HepG2 (cell line): Measurements from ENCODE around the gene PET117. TPM values are rescaled to one million over a fixed set of nuclear protein-coding genes. Genes with fewer than 3 reads are reported as not detected.

Experiments used
- ATAC-seq: fragments of 200-7000 bp; cut with Tn5 transposase; 3 replicates; pipeline ENCODE4 v1.9.1; 2020; ENCODE audit warnings: mild to moderate bottlenecking, moderate library complexity
- BruUV-seq: library from RNA; stranded (reverse); fragments of 400-500 nt; replicated peaks from 2 replicates; lab custom pipeline; 2021; lab: Mats Ljungman, UMichigan
- CTCF ChIA-PET: fragments of 300-600 bp; formaldehyde crosslinking; extraction: SDS; loops from one replicate; lab custom pipeline; 2021; ENCODE audit warnings: low total read pairs, inconsistent platforms, low intra/inter-chr PET ratio; lab: Yijun Ruan, JAX
- POLR2A ChIA-PET: fragments of 350-600 bp; sonication (Branson Sonifier 250); formaldehyde crosslinking; loops from one replicate; lab custom pipeline; 2020; ENCODE audit warnings: antibody characterized with exemption, inconsistent platforms; lab: Yijun Ruan, JAX
- DNase-seq: peaks from one replicate; pipeline ENCODE4 v3.0.0-alpha.2; 2015; ENCODE audit warnings: low spot score
- FAIRE-seq: peaks from 3 replicates; lab custom pipeline; 2011; peaks lifted over from hg19 to GRCh38; lab: Jason Lieb, UNC
- H2AFZ ChIP-seq: one replicate; pipeline ENCODE4 v1.6.1; 2011; ENCODE audit warnings: low read length, inconsistent platforms
- H3K27ac ChIP-seq: fragments of 300-600 bp; 3 replicates; pipeline ENCODE4 v1.8.0; 2011; ENCODE audit warnings: mixed run types, mild to moderate bottlenecking, mixed read lengths, low read length, inconsistent platforms; ENCODE audit not compliant: insufficient read depth; ENCODE audit errors: extremely low read length
- H3K27me3 ChIP-seq, 2 experiments: fragments of 200-600 bp in 1 of 2; 2 replicates in 1 of 2; 3 replicates in 1 of 2; pipeline versions ENCODE4 v1.6.0 to v1.8.0; 2011; ENCODE audit warnings: low read length in 2 of 2, mild to moderate bottlenecking in 2 of 2, moderate library complexity in 2 of 2, inconsistent platforms in 1 of 2; ENCODE audit not compliant: insufficient read depth in 2 of 2, control insufficient read depth in 1 of 2
- H3K36me3 ChIP-seq, 2 experiments: fragments of 200-600 bp in 1 of 2; replicated peaks in 1 of 2; 2 replicates in 1 of 2; 3 replicates in 1 of 2; pipeline versions ENCODE4 v1.5.1 to v1.8.0; 2011; ENCODE audit warnings: low read length in 2 of 2, inconsistent platforms in 1 of 2; ENCODE audit not compliant: insufficient read depth in 2 of 2, control insufficient read depth in 1 of 2
- H3K4me1 ChIP-seq: 2 replicates; pipeline ENCODE4 v1.5.1; 2012; ENCODE audit warnings: low read length, inconsistent platforms; ENCODE audit not compliant: insufficient read depth
- H3K4me2 ChIP-seq: 2 replicates; pipeline ENCODE4 v1.6.0; 2011; ENCODE audit warnings: low read depth, low read length, inconsistent platforms
- H3K4me3 ChIP-seq, 3 experiments: fragments of 200-600 bp in 1 of 3; sonication (generic), shearing (Covaris generic) in 1 of 3; replicated peaks in 1 of 3; 2 replicates each; pipeline ENCODE4 v1.5.1; 2011 to 2016; ENCODE audit warnings: low read length in 3 of 3, inconsistent platforms in 2 of 3, low read depth in 2 of 3, mild to moderate bottlenecking in 2 of 3, control low read depth in 1 of 3, mixed read lengths in 1 of 3; ENCODE audit not compliant: insufficient read depth in 1 of 3
- H3K79me2 ChIP-seq: one replicate; pipeline ENCODE4 v1.6.1; 2011; ENCODE audit warnings: low read length, inconsistent platforms; ENCODE audit not compliant: insufficient read depth
- H3K9ac ChIP-seq: 2 replicates; pipeline ENCODE4 v1.6.0; 2011; ENCODE audit warnings: mild to moderate bottlenecking, low read depth, low read length, inconsistent platforms; ENCODE audit not compliant: insufficient read depth
- H3K9me3 ChIP-seq: 2 replicates; pipeline ENCODE4 v1.5.1; 2012; ENCODE audit warnings: mild to moderate bottlenecking, low read length
- H4K20me1 ChIP-seq: 2 replicates; pipeline ENCODE4 v1.6.0; 2011; ENCODE audit warnings: inconsistent platforms, mild to moderate bottlenecking, low read length, moderate library complexity; ENCODE audit not compliant: insufficient read depth
- ARNT2 ChIP-seq: sonication (generic); formaldehyde crosslinking; IDR thresholded peaks from 2 replicates; pipeline ENCODE4 v1.8.0; 2022; ENCODE audit warnings: mild to moderate bottlenecking, low read depth, missing genetic modification reagents, moderate library complexity
- CREB1 ChIP-seq, 2 experiments: fragments of 450-650 bp in 1 of 2; IDR thresholded peaks; 2 replicates each; pipeline ENCODE4 v1.6.1; 2016 to 2017; ENCODE audit warnings: control low read depth in 1 of 2, mild to moderate bottlenecking in 1 of 2, missing compliant biosample characterization in 1 of 2, missing genetic modification characterization in 1 of 2
- TBP ChIP-seq: sonication (generic); formaldehyde crosslinking; IDR thresholded peaks from 2 replicates; pipeline ENCODE4 v1.5.0; 2020; ENCODE audit warnings: missing genetic modification reagents
- THYN1 ChIP-seq: sonication (generic); formaldehyde crosslinking; IDR thresholded peaks from 2 replicates; pipeline ENCODE4 v1.8.1; 2023; ENCODE audit warnings: low read depth, mild to moderate bottlenecking, moderate library complexity, missing genetic modification reagents, borderline replicate concordance
- U2AF2 ChIP-seq: fragments of 200-400 bp; formaldehyde crosslinking; IDR thresholded peaks from 2 replicates; pipeline ENCODE4 v1.6.1; 2017; ENCODE audit warnings: low read depth, mild to moderate bottlenecking, low read length
- ZNF124 ChIP-seq: sonication (generic); formaldehyde crosslinking; IDR thresholded peaks from 2 replicates; pipeline ENCODE4 v1.4.0; 2020; ENCODE audit warnings: missing genetic modification reagents
- ZNF549 ChIP-seq: sonication (generic); formaldehyde crosslinking; IDR thresholded peaks from 2 replicates; pipeline ENCODE4 v1.5.0; 2020; ENCODE audit warnings: missing genetic modification reagents
- ZNF660 ChIP-seq: sonication (generic); formaldehyde crosslinking; IDR thresholded peaks from 2 replicates; pipeline ENCODE4 v1.5.1; 2020; ENCODE audit warnings: mild to moderate bottlenecking, low read depth, missing genetic modification reagents, borderline replicate concordance
- ZSCAN9 ChIP-seq: IDR thresholded peaks from 2 replicates; pipeline ENCODE4 v1.6.1; 2016; ENCODE audit warnings: borderline replicate concordance
- WGBS: methylation state at CpG from one replicate; pipeline ENCODE4 v1.1.6; 2017; ENCODE audit warnings: low lambda C conversion rate; 5-methylcytosine and 5-hydroxymethylcytosine counted together
- in situ Hi-C: cut with HindIII; loops from 2 replicates; pipeline ENCODE4 v1.10.0; 2017; ENCODE audit warnings: low pct_unique_long_range_greater_than_20kb; ENCODE audit not compliant: extremely low pct_ligation_motif_present
- intact Hi-C: fragments of 100-400 bp; cut with micrococcal nuclease; formaldehyde crosslinking; loops from one replicate; pipeline ENCODE4 v1.10.0; 2022; ENCODE audit not compliant: unreplicated experiment
- polyA plus RNA-seq, 8 experiments: library from polyadenylated mRNA; depleted of rRNA in 3 of 8; stranded (reverse) in 7 of 8; unstranded in 1 of 8; fragments of >200 nt; fragmentation: Illumina TruSeq in 4 of 8; extraction: Trizol in 4 of 8; gene quantifications; 2 replicates each; pipeline versions ENCODE4 v1.2.1 to v1.2.3, GENCODE V29; 2011 to 2016; ENCODE audit warnings: low read depth in 4 of 8, missing spikeins in 1 of 8, mixed read lengths in 1 of 8; ENCODE audit not compliant: insufficient read depth in 1 of 8
- total RNA-seq, 5 experiments: library from RNA; depleted of rRNA; stranded (reverse); fragments of >200 nt; fragmentation: Illumina TruSeq; extraction: Trizol; gene quantifications; 2 replicates each; pipeline ENCODE4 v1.2.3, GENCODE V29; 2016; ENCODE audit warnings: low read depth in 1 of 5
- TF ChIP-seq, protein P1 (sequence below): IDR thresholded peaks from 2 replicates; pipeline ENCODE4 v1.6.1; 2016; ENCODE audit warnings: mild to moderate bottlenecking
- TF ChIP-seq, protein P2 (sequence below): sonication (generic); formaldehyde crosslinking; IDR thresholded peaks from 2 replicates; pipeline ENCODE4 v1.4.0; 2020; ENCODE audit warnings: mild to moderate bottlenecking, missing genetic modification reagents, borderline replicate concordance
- TF ChIP-seq, protein P3 (sequence below): sonication (generic); formaldehyde crosslinking; IDR thresholded peaks from 2 replicates; pipeline ENCODE4 v1.4.0; 2020; ENCODE audit warnings: mild to moderate bottlenecking, missing genetic modification reagents
- TF ChIP-seq, protein P4 (sequence below): sonication (generic); formaldehyde crosslinking; IDR thresholded peaks from 2 replicates; pipeline ENCODE4 v1.9.0; 2021; ENCODE audit warnings: missing genetic modification reagents, mild to moderate bottlenecking, borderline replicate concordance
- TF ChIP-seq, protein P5 (sequence below): sonication (generic); formaldehyde crosslinking; conservative IDR thresholded peaks from 2 replicates; pipeline ENCODE4 v1.4.0; 2020; ENCODE audit warnings: missing genetic modification reagents

Gene PET117
- total and polyA plus RNA-seq, 2 of the 13 experiments (the other 11 are each of a cell fraction or from before 2014, with no cell fraction given): 22.2 to 48.2 TPM

DNA sequence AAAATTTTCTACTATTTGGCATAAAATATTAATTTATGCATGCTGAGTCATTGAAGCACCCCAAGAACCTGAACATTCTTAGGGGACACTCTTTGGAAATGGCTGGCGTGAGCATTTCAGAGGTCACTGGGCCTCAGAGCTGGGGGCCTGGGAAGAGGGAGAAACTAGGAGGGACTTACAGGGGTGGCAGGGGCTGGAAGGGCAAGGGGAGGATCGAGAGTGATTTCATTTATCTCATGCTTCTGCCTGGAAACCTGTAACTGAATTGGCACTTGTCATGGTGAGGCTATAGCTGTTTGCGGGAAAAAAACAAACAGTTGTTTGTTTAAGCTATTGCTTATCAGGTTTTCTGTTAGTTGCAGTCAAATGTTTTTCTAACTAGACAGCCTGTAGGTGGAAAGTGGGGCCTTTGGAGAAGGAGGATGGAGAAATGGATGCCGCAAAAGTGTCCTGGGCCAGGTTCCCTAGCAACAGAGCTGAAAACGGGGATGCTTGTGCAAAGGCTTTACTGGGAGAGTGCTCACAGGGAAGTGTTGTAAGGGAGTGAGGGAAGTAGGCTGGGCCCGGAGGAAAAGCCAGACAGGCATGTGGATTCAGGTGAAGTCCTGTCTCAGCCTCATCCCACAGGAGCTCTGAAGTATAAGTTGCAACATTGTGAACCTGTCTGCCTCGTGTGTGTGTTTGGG, 36.4 kb upstream of the PET117 start:
- Histone ChIP-seq H3K79me2 (no peaks in the 10 kb centered on the region), H3K4me2 (no peak overlapping the region), H4K20me1 (no peaks in the 10 kb centered on the region), H3K9me3 (no peaks in the 10 kb centered on the region), H3K9ac (no peak overlapping the region), H3K4me1 (peaks cover 7% of the 10 kb centered on the region; the same call in 1 of the 2 replicates), H2AFZ (no peak overlapping the region), H3K4me3 (no peak overlapping the region), H3K27me3 (peaks cover 0 to 5% of the 10 kb centered on the region in 2 experiments; a peak in 1 of 5 replicates), H3K27ac (no peak overlapping the region), H3K36me3 (no peaks in the 10 kb centered on the region)
- FAIRE-seq (no peak), ATAC-seq (peak; percentile 35; the same call in 2 of the 3 replicates), DNase-seq (no peak)
- intact Hi-C loops (no loop called here), in situ Hi-C loops (no loop called here)
- ChIA-PET CTCF (no interaction called here), POLR2A (no interaction called here)
- 14% methylated on average over 7 of the region's 7 CpGs for WGBS
- no TSS peak for BruUV-seq
- TF ChIP-seq ZNF549 (no peak), TBP (no peak), THYN1 (no peak), ZSCAN9 (CRISPR knock-in tag) (no peak), ARNT2 (CRISPR knock-in tag) (no peak), ZNF660 (CRISPR knock-in tag) (no peak), CREB1 (IDR thresholded peaks at IDR 0.05) (no peak), CREB1 (CRISPR knock-in tag; IDR thresholded peaks at IDR 0.05) (no peak), ZNF124 (CRISPR knock-in tag) (no peak), U2AF2 (no peak)
- TF ChIP-seq, protein P1, sequence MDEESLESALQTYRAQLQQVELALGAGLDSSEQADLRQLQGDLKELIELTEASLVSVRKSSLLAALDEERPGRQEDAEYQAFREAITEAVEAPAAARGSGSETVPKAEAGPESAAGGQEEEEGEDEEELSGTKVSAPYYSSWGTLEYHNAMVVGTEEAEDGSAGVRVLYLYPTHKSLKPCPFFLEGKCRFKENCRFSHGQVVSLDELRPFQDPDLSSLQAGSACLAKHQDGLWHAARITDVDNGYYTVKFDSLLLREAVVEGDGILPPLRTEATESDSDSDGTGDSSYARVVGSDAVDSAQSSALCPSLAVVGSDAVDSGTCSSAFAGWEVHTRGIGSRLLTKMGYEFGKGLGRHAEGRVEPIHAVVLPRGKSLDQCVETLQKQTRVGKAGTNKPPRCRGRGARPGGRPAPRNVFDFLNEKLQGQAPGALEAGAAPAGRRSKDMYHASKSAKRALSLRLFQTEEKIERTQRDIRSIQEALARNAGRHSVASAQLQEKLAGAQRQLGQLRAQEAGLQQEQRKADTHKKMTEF (CRISPR knock-in tag): no peak
- TF ChIP-seq, protein P2, sequence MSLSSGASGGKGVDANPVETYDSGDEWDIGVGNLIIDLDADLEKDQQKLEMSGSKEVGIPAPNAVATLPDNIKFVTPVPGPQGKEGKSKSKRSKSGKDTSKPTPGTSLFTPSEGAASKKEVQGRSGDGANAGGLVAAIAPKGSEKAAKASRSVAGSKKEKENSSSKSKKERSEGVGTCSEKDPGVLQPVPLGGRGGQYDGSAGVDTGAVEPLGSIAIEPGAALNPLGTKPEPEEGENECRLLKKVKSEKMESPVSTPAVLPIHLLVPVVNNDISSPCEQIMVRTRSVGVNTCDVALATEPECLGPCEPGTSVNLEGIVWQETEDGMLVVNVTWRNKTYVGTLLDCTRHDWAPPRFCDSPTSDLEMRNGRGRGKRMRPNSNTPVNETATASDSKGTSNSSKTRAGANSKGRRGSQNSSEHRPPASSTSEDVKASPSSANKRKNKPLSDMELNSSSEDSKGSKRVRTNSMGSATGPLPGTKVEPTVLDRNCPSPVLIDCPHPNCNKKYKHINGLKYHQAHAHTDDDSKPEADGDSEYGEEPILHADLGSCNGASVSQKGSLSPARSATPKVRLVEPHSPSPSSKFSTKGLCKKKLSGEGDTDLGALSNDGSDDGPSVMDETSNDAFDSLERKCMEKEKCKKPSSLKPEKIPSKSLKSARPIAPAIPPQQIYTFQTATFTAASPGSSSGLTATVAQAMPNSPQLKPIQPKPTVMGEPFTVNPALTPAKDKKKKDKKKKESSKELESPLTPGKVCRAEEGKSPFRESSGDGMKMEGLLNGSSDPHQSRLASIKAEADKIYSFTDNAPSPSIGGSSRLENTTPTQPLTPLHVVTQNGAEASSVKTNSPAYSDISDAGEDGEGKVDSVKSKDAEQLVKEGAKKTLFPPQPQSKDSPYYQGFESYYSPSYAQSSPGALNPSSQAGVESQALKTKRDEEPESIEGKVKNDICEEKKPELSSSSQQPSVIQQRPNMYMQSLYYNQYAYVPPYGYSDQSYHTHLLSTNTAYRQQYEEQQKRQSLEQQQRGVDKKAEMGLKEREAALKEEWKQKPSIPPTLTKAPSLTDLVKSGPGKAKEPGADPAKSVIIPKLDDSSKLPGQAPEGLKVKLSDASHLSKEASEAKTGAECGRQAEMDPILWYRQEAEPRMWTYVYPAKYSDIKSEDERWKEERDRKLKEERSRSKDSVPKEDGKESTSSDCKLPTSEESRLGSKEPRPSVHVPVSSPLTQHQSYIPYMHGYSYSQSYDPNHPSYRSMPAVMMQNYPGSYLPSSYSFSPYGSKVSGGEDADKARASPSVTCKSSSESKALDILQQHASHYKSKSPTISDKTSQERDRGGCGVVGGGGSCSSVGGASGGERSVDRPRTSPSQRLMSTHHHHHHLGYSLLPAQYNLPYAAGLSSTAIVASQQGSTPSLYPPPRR (CRISPR knock-in tag): no peak
- TF ChIP-seq, protein P3, sequence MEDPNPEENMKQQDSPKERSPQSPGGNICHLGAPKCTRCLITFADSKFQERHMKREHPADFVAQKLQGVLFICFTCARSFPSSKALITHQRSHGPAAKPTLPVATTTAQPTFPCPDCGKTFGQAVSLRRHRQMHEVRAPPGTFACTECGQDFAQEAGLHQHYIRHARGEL (CRISPR knock-in tag): no peak
- TF ChIP-seq, protein P4, sequence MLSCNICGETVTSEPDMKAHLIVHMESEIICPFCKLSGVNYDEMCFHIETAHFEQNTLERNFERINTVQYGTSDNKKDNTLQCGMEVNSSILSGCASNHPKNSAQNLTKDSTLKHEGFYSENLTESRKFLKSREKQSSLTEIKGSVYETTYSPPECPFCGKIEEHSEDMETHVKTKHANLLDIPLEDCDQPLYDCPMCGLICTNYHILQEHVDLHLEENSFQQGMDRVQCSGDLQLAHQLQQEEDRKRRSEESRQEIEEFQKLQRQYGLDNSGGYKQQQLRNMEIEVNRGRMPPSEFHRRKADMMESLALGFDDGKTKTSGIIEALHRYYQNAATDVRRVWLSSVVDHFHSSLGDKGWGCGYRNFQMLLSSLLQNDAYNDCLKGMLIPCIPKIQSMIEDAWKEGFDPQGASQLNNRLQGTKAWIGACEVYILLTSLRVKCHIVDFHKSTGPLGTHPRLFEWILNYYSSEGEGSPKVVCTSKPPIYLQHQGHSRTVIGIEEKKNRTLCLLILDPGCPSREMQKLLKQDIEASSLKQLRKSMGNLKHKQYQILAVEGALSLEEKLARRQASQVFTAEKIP (CRISPR knock-in tag): no peak
- TF ChIP-seq, protein P5, sequence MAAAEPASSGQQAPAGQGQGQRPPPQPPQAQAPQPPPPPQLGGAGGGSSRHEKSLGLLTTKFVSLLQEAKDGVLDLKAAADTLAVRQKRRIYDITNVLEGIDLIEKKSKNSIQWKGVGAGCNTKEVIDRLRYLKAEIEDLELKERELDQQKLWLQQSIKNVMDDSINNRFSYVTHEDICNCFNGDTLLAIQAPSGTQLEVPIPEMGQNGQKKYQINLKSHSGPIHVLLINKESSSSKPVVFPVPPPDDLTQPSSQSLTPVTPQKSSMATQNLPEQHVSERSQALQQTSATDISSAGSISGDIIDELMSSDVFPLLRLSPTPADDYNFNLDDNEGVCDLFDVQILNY: no peak
